MM.1S (cell line): Measurements from ENCODE around the gene PLSCR2.

ENCODE experiments used
- DNase-seq: peaks from one replicate; pipeline ENCODE4 v3.0.0-alpha.2; 2015
- H2AFZ ChIP-seq: fragments of 300-600 bp; sonication (generic); 2 replicates; pipeline ENCODE4 v1.6.0; 2016; ENCODE audit warnings: antibody characterized with exemption, low read length
- H3F3A ChIP-seq: fragments of 300-600 bp; sonication (generic); 2 replicates; pipeline ENCODE4 v1.6.1; 2016; ENCODE audit warnings: mild to moderate bottlenecking, antibody characterized with exemption, low read length, moderate library complexity, mixed read lengths; ENCODE audit not compliant: insufficient read depth
- H3K27ac ChIP-seq: fragments of 300-600 bp; sonication (generic); 2 replicates; pipeline ENCODE4 v1.5.1; 2016; ENCODE audit warnings: mild to moderate bottlenecking, low read length
- H3K27me3 ChIP-seq: fragments of 300-600 bp; sonication (generic); replicated peaks from 2 replicates; pipeline ENCODE4 v1.6.0; 2016; ENCODE audit warnings: low read length; ENCODE audit not compliant: insufficient read depth
- H3K36me3 ChIP-seq: fragments of 300-600 bp; sonication (generic); replicated peaks from 2 replicates; pipeline ENCODE4 v1.6.1; 2016; ENCODE audit warnings: mild to moderate bottlenecking, low read length, mixed read lengths; ENCODE audit not compliant: insufficient read depth
- H3K4me1 ChIP-seq: fragments of 300-600 bp; sonication (generic); 2 replicates; pipeline ENCODE4 v1.6.1; 2016; ENCODE audit warnings: low read length, mixed read lengths
- H3K4me2 ChIP-seq: fragments of 300-600 bp; sonication (generic); 2 replicates; pipeline ENCODE4 v1.6.0; 2016; ENCODE audit warnings: low read depth, low read length
- H3K4me3 ChIP-seq: fragments of 300-600 bp; sonication (generic); 2 replicates; pipeline ENCODE4 v1.5.1; 2016; ENCODE audit warnings: low read length, mixed read lengths
- H3K79me2 ChIP-seq: fragments of 300-600 bp; sonication (generic); 2 replicates; pipeline ENCODE4 v1.6.1; 2016; ENCODE audit warnings: mixed run types, low read length, mixed read lengths
- H3K9ac ChIP-seq: fragments of 300-600 bp; sonication (generic); 2 replicates; pipeline ENCODE4 v1.6.1; 2016; ENCODE audit warnings: low read length, mixed read lengths
- H3K9me2 ChIP-seq: fragments of 300-600 bp; sonication (generic); replicated peaks from 2 replicates; pipeline ENCODE4 v1.6.1; 2016; ENCODE audit warnings: mild to moderate bottlenecking, low read length, mixed read lengths; ENCODE audit not compliant: insufficient read depth
- H3K9me3 ChIP-seq: fragments of 300-600 bp; sonication (generic); replicated peaks from 2 replicates; pipeline ENCODE4 v1.6.1; 2016; ENCODE audit warnings: mild to moderate bottlenecking, low read length, mixed read lengths; ENCODE audit not compliant: insufficient read depth
- H4K20me1 ChIP-seq: fragments of 300-600 bp; sonication (generic); 2 replicates; pipeline ENCODE4 v1.6.1; 2016; ENCODE audit warnings: mild to moderate bottlenecking, low read length, moderate library complexity, mixed read lengths; ENCODE audit not compliant: insufficient read depth
- EZH2 ChIP-seq: fragments of 300-600 bp; sonication (generic); optimal IDR thresholded peaks from 2 replicates; pipeline ENCODE3; 2017; ENCODE audit warnings: low read depth, mild to moderate bottlenecking, antibody characterized with exemption, low read length, mixed read lengths
- EZH2phosphoT487 ChIP-seq: fragments of 300-600 bp; sonication (generic); IDR thresholded peaks from 2 replicates; pipeline ENCODE4 v1.6.1; 2018; ENCODE audit warnings: antibody characterized with exemption, low read length
- TF ChIP-seq, protein P1 (sequence below): fragments of 300-600 bp; sonication (generic); IDR thresholded peaks from 2 replicates; pipeline ENCODE4 v1.5.1; 2016; ENCODE audit warnings: antibody characterized with exemption, low read length, mixed read lengths

PLSCR2 gene

GRCh38 chr3:146470425-146470990 lies 1.1 kb upstream of the PLSCR2 start:
- Histone ChIP-seq H3K4me2 (no peak overlapping the region), H2AFZ (no peak overlapping the region), H3K9ac (no peak overlapping the region)

GRCh38 chr3:146468671-146469149 lies 651 bp downstream of the PLSCR2 start:
- peak overlapping the region; percentile 61; the same call in 1 of the 2 replicates for H3K4me3 ChIP-seq

More at GRCh38 chr3:146470425-146470990, 1.1 kb upstream of the PLSCR2 start:
- H3K9me2 ChIP-seq = no peaks in the 10 kb centered on the region
- H3K4me1 ChIP-seq = no peaks in the 10 kb centered on the region
- H3K9me3 ChIP-seq = no peaks in the 10 kb centered on the region
- H3K4me3 ChIP-seq = no peak overlapping the region
- H3K27ac ChIP-seq = no peak overlapping the region
- no peaks in the 10 kb centered on the region for H3K36me3 ChIP-seq
- DNase-seq = no peak
- H3K79me2 ChIP-seq = no peaks in the 10 kb centered on the region
- H3F3A ChIP-seq = no peaks in the 10 kb centered on the region
- no peaks in the 10 kb centered on the region for H4K20me1 ChIP-seq
- TF ChIP-seq EZH2phosphoT487 (no peak), EZH2 (no peak)
- TF ChIP-seq, protein P1, sequence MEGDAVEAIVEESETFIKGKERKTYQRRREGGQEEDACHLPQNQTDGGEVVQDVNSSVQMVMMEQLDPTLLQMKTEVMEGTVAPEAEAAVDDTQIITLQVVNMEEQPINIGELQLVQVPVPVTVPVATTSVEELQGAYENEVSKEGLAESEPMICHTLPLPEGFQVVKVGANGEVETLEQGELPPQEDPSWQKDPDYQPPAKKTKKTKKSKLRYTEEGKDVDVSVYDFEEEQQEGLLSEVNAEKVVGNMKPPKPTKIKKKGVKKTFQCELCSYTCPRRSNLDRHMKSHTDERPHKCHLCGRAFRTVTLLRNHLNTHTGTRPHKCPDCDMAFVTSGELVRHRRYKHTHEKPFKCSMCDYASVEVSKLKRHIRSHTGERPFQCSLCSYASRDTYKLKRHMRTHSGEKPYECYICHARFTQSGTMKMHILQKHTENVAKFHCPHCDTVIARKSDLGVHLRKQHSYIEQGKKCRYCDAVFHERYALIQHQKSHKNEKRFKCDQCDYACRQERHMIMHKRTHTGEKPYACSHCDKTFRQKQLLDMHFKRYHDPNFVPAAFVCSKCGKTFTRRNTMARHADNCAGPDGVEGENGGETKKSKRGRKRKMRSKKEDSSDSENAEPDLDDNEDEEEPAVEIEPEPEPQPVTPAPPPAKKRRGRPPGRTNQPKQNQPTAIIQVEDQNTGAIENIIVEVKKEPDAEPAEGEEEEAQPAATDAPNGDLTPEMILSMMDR = no peak
- no peaks in the 10 kb centered on the region for H3K27me3 ChIP-seq

GRCh38 chr3:146468234-146468633 lies 1.1 kb downstream of the PLSCR2 start:
- Histone ChIP-seq H3K9me3 (no peaks in the 10 kb centered on the region), H3K4me3 (no peak overlapping the region), H3K9me2 (no peaks in the 10 kb centered on the region), H4K20me1 (no peaks in the 10 kb centered on the region), H3K27me3 (no peaks in the 10 kb centered on the region), H3K36me3 (no peaks in the 10 kb centered on the region), H3K9ac (no peak overlapping the region), H3K4me2 (no peak overlapping the region), H3K79me2 (no peaks in the 10 kb centered on the region), H3F3A (no peaks in the 10 kb centered on the region), H3K27ac (no peak overlapping the region), H2AFZ (no peak overlapping the region), H3K4me1 (no peaks in the 10 kb centered on the region)
- DNase-seq = no peak
- TF ChIP-seq EZH2 (no peak), EZH2phosphoT487 (no peak)
- TF ChIP-seq, protein P1 = no peak

More at GRCh38 chr3:146468671-146469149, 651 bp downstream of the PLSCR2 start:
- TF ChIP-seq EZH2phosphoT487 (no peak), EZH2 (no peak)
- TF ChIP-seq, protein P1 = no peak
- Histone ChIP-seq H3K27ac (peak overlapping the region; percentile 37; the same call in 1 of the 2 replicates), H3K4me1 (no peaks in the 10 kb centered on the region), H3K9me2 (no peaks in the 10 kb centered on the region), H4K20me1 (no peaks in the 10 kb centered on the region), H3K27me3 (no peaks in the 10 kb centered on the region), H3K79me2 (no peaks in the 10 kb centered on the region), H3K9me3 (no peaks in the 10 kb centered on the region), H3K4me2 (peak overlapping the region; percentile 56; the same call in 1 of the 2 replicates), H3K9ac (no peak overlapping the region), H3K36me3 (no peaks in the 10 kb centered on the region), H3F3A (no peaks in the 10 kb centered on the region), H2AFZ (peak overlapping the region; percentile 62; the same call in 1 of the 2 replicates)
- no peak for DNase-seq
